HepG2 (cell line): Measurements from ENCODE around the gene NSMF. TPM values are rescaled to one million over a fixed set of nuclear protein-coding genes. Genes with fewer than 3 reads are reported as not detected.
A peak's percentile ranks its signal among the peaks of the same experiment; 100 is the strongest.

Experiments used
- BCL6 ChIP-seq: IDR thresholded peaks from 2 replicates; pipeline ENCODE4 v1.6.1; 2016; ENCODE audit warnings: missing genetic modification reagents, missing compliant biosample characterization
- BHLHE40 ChIP-seq: IDR thresholded peaks from 2 replicates; pipeline ENCODE4 v1.6.1; 2011; ENCODE audit warnings: low read length, improper control_type of control experiment
- KLF12 ChIP-seq: sonication (generic); formaldehyde crosslinking; IDR thresholded peaks from 2 replicates; pipeline ENCODE4 v1.4.0; 2020; ENCODE audit warnings: missing genetic modification reagents, borderline replicate concordance
- KLF13 ChIP-seq: sonication (generic); formaldehyde crosslinking; IDR thresholded peaks from 2 replicates; pipeline ENCODE4 v1.4.0; 2020; ENCODE audit warnings: mild to moderate bottlenecking, missing genetic modification reagents
- MATR3 ChIP-seq: sonication (generic); formaldehyde crosslinking; IDR thresholded peaks from 2 replicates; pipeline ENCODE4 v1.4.0; 2020; ENCODE audit warnings: missing genetic modification reagents
- MEIS2 ChIP-seq: sonication (generic); formaldehyde crosslinking; IDR thresholded peaks from 2 replicates; pipeline ENCODE4 v1.9.0; 2021; ENCODE audit warnings: mild to moderate bottlenecking, missing genetic modification reagents
- PRDM4 ChIP-seq: sonication (generic); formaldehyde crosslinking; IDR thresholded peaks from 2 replicates; pipeline ENCODE4 v1.9.0; 2021; ENCODE audit warnings: missing genetic modification reagents, borderline replicate concordance
- ZFP41 ChIP-seq: sonication (generic); formaldehyde crosslinking; IDR thresholded peaks from 2 replicates; pipeline ENCODE4 v1.4.0; 2020; ENCODE audit warnings: mild to moderate bottlenecking, missing genetic modification reagents, borderline replicate concordance
- ZNF512 ChIP-seq: sonication (generic); formaldehyde crosslinking; IDR thresholded peaks from 2 replicates; pipeline ENCODE4 v1.4.0; 2020; ENCODE audit warnings: mild to moderate bottlenecking, missing genetic modification reagents
- ZNF567 ChIP-seq: sonication (generic); formaldehyde crosslinking; IDR thresholded peaks from 2 replicates; pipeline ENCODE4 v1.8.1; 2023; ENCODE audit warnings: mild to moderate bottlenecking, missing genetic modification reagents, borderline replicate concordance
- ZNF672 ChIP-seq: sonication (generic); formaldehyde crosslinking; IDR thresholded peaks from 2 replicates; pipeline ENCODE4 v1.8.1; 2022; ENCODE audit warnings: missing genetic modification reagents
- ZNF687 ChIP-seq: sonication (generic); formaldehyde crosslinking; IDR thresholded peaks from 2 replicates; pipeline ENCODE4 v1.5.1; 2020; ENCODE audit warnings: mild to moderate bottlenecking, missing genetic modification reagents, moderate library complexity
- polyA plus RNA-seq, 8 experiments: library from polyadenylated mRNA; depleted of rRNA in 3 of 8; stranded (reverse) in 7 of 8; unstranded in 1 of 8; fragments of >200 nt; fragmentation: Illumina TruSeq in 4 of 8; extraction: Trizol in 4 of 8; gene quantifications; 2 replicates each; pipeline versions ENCODE4 v1.2.1 to v1.2.3, GENCODE V29; 2011 to 2016; ENCODE audit warnings: low read depth in 4 of 8, missing spikeins in 1 of 8, mixed read lengths in 1 of 8; ENCODE audit not compliant: insufficient read depth in 1 of 8
- total RNA-seq, 5 experiments: library from RNA; depleted of rRNA; stranded (reverse); fragments of >200 nt; fragmentation: Illumina TruSeq; extraction: Trizol; gene quantifications; 2 replicates each; pipeline ENCODE4 v1.2.3, GENCODE V29; 2016; ENCODE audit warnings: low read depth in 1 of 5
- TF ChIP-seq, protein P1 (sequence below): sonication (generic); formaldehyde crosslinking; IDR thresholded peaks from 2 replicates; pipeline ENCODE4 v1.8.0; 2022; ENCODE audit warnings: missing genetic modification reagents, mild to moderate bottlenecking, inconsistent platforms, borderline replicate concordance
- TF ChIP-seq, protein P2 (sequence below): sonication (generic); formaldehyde crosslinking; IDR thresholded peaks from 2 replicates; pipeline ENCODE4 v1.8.1; 2023; ENCODE audit warnings: mild to moderate bottlenecking, missing genetic modification reagents
- TF ChIP-seq, protein P3 (sequence below): sonication (generic); formaldehyde crosslinking; IDR thresholded peaks from 2 replicates; pipeline ENCODE4 v1.8.0; 2022; ENCODE audit warnings: mild to moderate bottlenecking, missing genetic modification reagents, moderate library complexity

Gene NSMF
- total and polyA plus RNA-seq, 2 of the 13 experiments (the other 11 are each of a cell fraction or from before 2014, with no cell fraction given), result 44.3 to 183 TPM

DNA sequence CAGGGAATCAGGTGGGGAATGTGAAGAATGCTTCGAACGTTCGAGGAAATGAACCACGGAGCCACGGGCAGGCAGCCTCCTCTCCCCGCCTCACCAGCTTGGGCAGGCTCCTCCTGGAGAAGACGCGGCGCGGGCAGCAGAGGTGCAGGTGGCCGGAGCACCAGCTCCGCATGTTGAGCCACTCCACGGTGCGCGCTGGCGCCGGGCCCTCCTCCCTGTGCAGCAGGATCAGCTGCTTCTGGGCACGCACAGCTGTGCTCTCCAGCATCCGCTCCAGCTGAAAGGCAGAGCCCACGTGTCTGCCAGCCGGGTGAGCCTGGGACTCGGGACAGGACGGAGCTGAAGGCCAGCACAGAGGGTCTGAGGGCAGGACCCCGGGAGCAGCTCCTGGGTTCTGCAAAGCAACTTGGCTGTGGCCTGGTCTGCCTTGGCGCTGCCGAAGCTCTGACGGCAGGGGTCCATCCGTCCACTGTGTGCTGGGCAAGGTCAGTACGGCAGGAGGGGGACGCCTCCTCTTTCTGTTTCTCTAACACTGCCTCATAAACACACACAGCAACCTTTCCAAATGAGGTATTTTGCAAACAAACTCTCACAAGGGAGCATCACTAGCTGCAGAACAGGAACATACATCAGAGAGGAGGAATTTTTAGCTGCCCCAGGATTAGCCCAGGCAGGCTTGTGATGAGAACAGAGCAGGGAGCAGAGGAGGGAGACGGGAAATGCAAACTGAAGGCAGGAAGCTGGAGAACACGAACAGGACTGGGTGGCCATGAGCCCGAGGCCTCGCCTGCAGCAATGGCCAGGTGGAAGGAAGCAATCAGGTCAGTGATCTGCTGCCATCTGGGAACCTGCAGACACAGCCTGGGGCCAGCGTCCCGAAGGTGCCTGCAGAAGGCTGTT is 20.1 kb upstream of the NSMF start (continued):
- no peak for TF ChIP-seq PRDM4 (CRISPR knock-in tag)
- TF ChIP-seq, protein P1, sequence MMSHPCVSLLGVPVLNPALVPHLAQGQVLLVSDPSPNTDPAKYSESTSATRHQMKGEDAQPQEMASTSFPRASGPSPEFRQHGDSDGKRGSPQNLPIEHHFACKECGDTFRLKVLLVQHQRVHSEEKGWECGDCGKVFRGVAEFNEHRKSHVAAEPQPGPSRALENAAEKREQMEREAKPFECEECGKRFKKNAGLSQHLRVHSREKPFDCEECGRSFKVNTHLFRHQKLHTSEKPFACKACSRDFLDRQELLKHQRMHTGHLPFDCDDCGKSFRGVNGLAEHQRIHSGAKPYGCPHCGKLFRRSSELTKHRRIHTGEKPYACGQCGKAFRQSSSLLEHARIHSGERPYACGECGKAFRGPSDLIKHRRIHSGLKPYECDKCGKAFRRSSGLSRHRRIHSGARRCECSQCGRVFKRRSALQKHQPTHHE (CRISPR knock-in tag), result no peak
- TF ChIP-seq MATR3, result no peak
- no peak for TF ChIP-seq BCL6
- TF ChIP-seq KLF12 (CRISPR knock-in tag), result no peak
- TF ChIP-seq ZFP41 (CRISPR knock-in tag), result no peak
- no peak for TF ChIP-seq KLF13 (CRISPR knock-in tag)
- no peak for TF ChIP-seq ZNF512
- TF ChIP-seq ZNF567 (CRISPR knock-in tag), result no peak
- peak; percentile 88 for TF ChIP-seq ZNF687 (CRISPR knock-in tag)
- TF ChIP-seq ZNF672 (CRISPR knock-in tag), result no peak
- TF ChIP-seq BHLHE40, result 0 out of 2 replicates have a peak, but pooled peaks have one; percentile 12
- TF ChIP-seq, protein P2, sequence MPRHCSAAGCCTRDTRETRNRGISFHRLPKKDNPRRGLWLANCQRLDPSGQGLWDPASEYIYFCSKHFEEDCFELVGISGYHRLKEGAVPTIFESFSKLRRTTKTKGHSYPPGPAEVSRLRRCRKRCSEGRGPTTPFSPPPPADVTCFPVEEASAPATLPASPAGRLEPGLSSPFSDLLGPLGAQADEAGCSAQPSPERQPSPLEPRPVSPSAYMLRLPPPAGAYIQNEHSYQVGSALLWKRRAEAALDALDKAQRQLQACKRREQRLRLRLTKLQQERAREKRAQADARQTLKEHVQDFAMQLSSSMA (CRISPR knock-in tag), result peak; percentile 24; the same call in 1 of the 2 replicates
- TF ChIP-seq, protein P3, sequence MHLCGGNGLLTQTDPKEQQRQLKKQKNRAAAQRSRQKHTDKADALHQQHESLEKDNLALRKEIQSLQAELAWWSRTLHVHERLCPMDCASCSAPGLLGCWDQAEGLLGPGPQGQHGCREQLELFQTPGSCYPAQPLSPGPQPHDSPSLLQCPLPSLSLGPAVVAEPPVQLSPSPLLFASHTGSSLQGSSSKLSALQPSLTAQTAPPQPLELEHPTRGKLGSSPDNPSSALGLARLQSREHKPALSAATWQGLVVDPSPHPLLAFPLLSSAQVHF (CRISPR knock-in tag), result no peak
- TF ChIP-seq MEIS2 (CRISPR knock-in tag), result no peak
